Stimulated activated CD4-positive, alpha-beta T cell treated with anti-CD3 and anti-CD28 coated beads, TNF-alpha, amount 100 ng/mL, for 1 hour (primary cell): ENCODE measurements around the gene PEX11G.
A peak's percentile ranks its signal among the peaks of the same experiment; 100 is the strongest.

ENCODE experiments used
- DNase-seq, 3 donors: peaks; one replicate each; pipeline ENCODE4 v3.0.0-alpha.2; 2020; ENCODE audit warnings: low read depth in 3 of 3, low spot score in 1 of 3

Gene PEX11G

GRCh38 chr19:7488736-7489353 lies at the start of gene PEX11G:
TSS of gene PEX11G (minus strand) at chr19:7489035. CDS start at chr19:7489010, 25 bp downstream.
- DNase-seq, result peak; percentile 63 to 91 (median 79)

- DNase-seq, result no peak
These were observed 47.3 kb upstream of the PEX11G start for GRCh38 chr19:7535998-7536695.

GRCh38 chr19:7535047-7535997 lies 46.5 kb upstream of the PEX11G start, which contains the start of gene PNPLA6:
TSS of gene PNPLA6 (plus strand) at chr19:7535717. CDS start at chr19:7535789, 72 bp downstream.
- peak; percentile 75 to 92 (median 81) for DNase-seq

- DNase-seq, result no peak
These were observed 45.8 kb upstream of the PEX11G start for GRCh38 chr19:7534531-7535046.

GRCh38 chr19:7533925-7534480 lies 45.2 kb upstream of the PEX11G start:
- DNase-seq, result peak; percentile 57 to 70 (median 61)

GRCh38 chr19:7533281-7533885 lies 44.5 kb upstream of the PEX11G start:
- DNase-seq, result no peak

- no peak for DNase-seq
These were observed 41.0 kb upstream of the PEX11G start for GRCh38 chr19:7529610-7530490.

GRCh38 chr19:7529246-7529600 lies 40.4 kb upstream of the PEX11G start:
- DNase-seq, result no peak

GRCh38 chr19:7528522-7529245 lies 39.8 kb upstream of the PEX11G start:
- DNase-seq, result no peak

GRCh38 chr19:7528192-7528519 lies 39.3 kb upstream of the PEX11G start:
- no peak for DNase-seq

GRCh38 chr19:7527516-7528191 lies 38.8 kb upstream of the PEX11G start:
- DNase-seq, result no peak

GRCh38 chr19:7526059-7526929 lies 37.5 kb upstream of the PEX11G start:
- no peak for DNase-seq

GRCh38 chr19:7524992-7525739 lies 36.3 kb upstream of the PEX11G start:
- no peak for DNase-seq

- DNase-seq, result no peak
These were observed 35.7 kb upstream of the PEX11G start for GRCh38 chr19:7524523-7524922.

- no peak for DNase-seq
These were observed 34.3 kb upstream of the PEX11G start for GRCh38 chr19:7522923-7523667.
